Caki2 (cell line): ENCODE measurements around the gene THG1L. TPM values are rescaled to one million over a fixed set of nuclear protein-coding genes. Genes with fewer than 3 reads are reported as not detected.

Source experiments
- total RNA-seq: library from RNA; depleted of rRNA; stranded (reverse); fragments of >200 nt; shearing (Covaris generic); gene quantifications from 2 replicates; pipeline ENCODE4 v1.2.3, GENCODE V29; 2014; ENCODE audit warnings: low replicate concordance; rRNA removed

The THG1L gene
- total RNA-seq, 1 experiment from 2014 or later, result 28.8 TPM

Other genes with a start within 250 kb of the THG1L start
- gene ADAM19, start 155.6 kb upstream of the THG1L start, total RNA-seq, result 6.8 and 9.1 TPM in 2 replicates
- not detected in 2 replicates for gene SOX30, start 79.0 kb upstream of the THG1L start, total RNA-seq
- gene C5orf52, start 59.9 kb upstream of the THG1L start, total RNA-seq, result not detected in 2 replicates
- 1.5 and 3.9 TPM in 2 replicates for gene LSM11, start 12.3 kb downstream of the THG1L start, total RNA-seq
- 89.3 and 91.4 TPM in 2 replicates for gene CLINT1, start 127.7 kb downstream of the THG1L start, total RNA-seq